DMS 273 treated with DMSO at 0.1 percent for 48 hours (cell line): ENCODE data around the gene PRR33.

Source experiments
- DNase-seq: peaks from one replicate; lab custom pipeline; 2025; lab: John Stamatoyannopoulos, UW

PRR33 gene

GRCh38 chr11:1927848-1928469, 36.3 kb upstream of the PRR33 start:
- no peak for DNase-seq

GRCh38 chr11:1927026-1927847, 35.5 kb upstream of the PRR33 start:
- no peak for DNase-seq

GRCh38 chr11:1926156-1927025, 34.7 kb upstream of the PRR33 start:
- no peak for DNase-seq

GRCh38 chr11:1925373-1926155, 33.9 kb upstream of the PRR33 start:
- no peak for DNase-seq

- no peak for DNase-seq
Measured at GRCh38 chr11:1924646-1925372, 33.1 kb upstream of the PRR33 start.

- DNase-seq, result no peak
Measured at GRCh38 chr11:1924181-1924580, 32.5 kb upstream of the PRR33 start.

- no peak for DNase-seq
Measured at GRCh38 chr11:1923201-1923956, 31.7 kb upstream of the PRR33 start.

GRCh38 chr11:1922481-1923081, 30.9 kb upstream of the PRR33 start:
- DNase-seq, result no peak

GRCh38 chr11:1921574-1922141, 30.0 kb upstream of the PRR33 start:
- DNase-seq, result no peak

- no peak for DNase-seq
Measured at GRCh38 chr11:1920909-1921573, 29.3 kb upstream of the PRR33 start.

GRCh38 chr11:1920128-1920908, 28.6 kb upstream of the PRR33 start:
- DNase-seq, result no peak

GRCh38 chr11:1919391-1920127, 27.9 kb upstream of the PRR33 start, which contains the start of gene TNNT3:
Gene TNNT3, plus strand, starts transcription at chr11:1919703. Its CDS starts 3,172 bp downstream, at chr11:1922875.
- no peak for DNase-seq

GRCh38 chr11:1918436-1919315, 27.0 kb upstream of the PRR33 start:
- no peak for DNase-seq

GRCh38 chr11:1917523-1918435, 26.1 kb upstream of the PRR33 start:
- no peak for DNase-seq

- DNase-seq, result no peak
Measured at GRCh38 chr11:1916986-1917522, 25.4 kb upstream of the PRR33 start.
